GM12892 (cell line): ENCODE data around the gene RAB3GAP2.

Experiments used
- DNase-seq: peaks from one replicate; pipeline ENCODE4 v3.0.0; 2011; ENCODE audit not compliant: insufficient read length
- FAIRE-seq: peaks from 2 replicates; lab custom pipeline; 2011; peaks lifted over from hg19 to GRCh38; lab: Jason Lieb, UNC
- POLR2A ChIP-seq: IDR thresholded peaks from 2 replicates; pipeline ENCODE4 v1.6.1; 2011; ENCODE audit warnings: low read depth, low read length, control low read depth
- POLR2AphosphoS5 ChIP-seq: IDR thresholded peaks from 2 replicates; pipeline ENCODE4 v1.6.1; 2011; ENCODE audit warnings: low read depth, low read length, control low read depth
- TAF1 ChIP-seq: IDR thresholded peaks from 2 replicates; pipeline ENCODE4 v1.6.1; 2011; ENCODE audit warnings: low read depth, mild to moderate bottlenecking, control low read depth, low read length, borderline replicate concordance

The RAB3GAP2 gene

DNA sequence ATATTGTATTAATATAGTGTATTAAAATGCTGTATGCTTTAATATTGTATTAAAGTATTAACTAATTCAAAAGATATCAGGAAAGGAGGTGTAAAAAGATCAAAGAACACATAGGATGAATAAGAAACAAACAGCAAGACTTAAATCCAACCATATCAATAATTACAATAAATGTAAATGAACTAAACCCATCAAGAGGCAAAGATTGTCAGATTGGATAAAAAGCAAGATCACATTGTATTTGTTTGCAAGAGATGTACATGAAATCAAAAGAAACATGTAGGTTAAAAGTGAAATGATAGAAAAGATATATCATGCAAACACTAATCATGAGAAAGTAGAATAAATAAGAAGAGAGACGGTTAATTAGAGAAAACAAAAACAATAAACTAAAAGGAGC is 34.1 kb upstream of the RAB3GAP2 start:
- DNase-seq (no peak), FAIRE-seq (no peak)
- TF ChIP-seq TAF1 = no peak
- TF ChIP-seq POLR2AphosphoS5 = no peak
- TF ChIP-seq POLR2A = no peak

GRCh38 chr1:220303871-220304270 is 31.6 kb upstream of the RAB3GAP2 start:
- DNase-seq (no peak), FAIRE-seq (no peak)
- no peak for TF ChIP-seq TAF1
- no peak for TF ChIP-seq POLR2A
- no peak for TF ChIP-seq POLR2AphosphoS5

DNA sequence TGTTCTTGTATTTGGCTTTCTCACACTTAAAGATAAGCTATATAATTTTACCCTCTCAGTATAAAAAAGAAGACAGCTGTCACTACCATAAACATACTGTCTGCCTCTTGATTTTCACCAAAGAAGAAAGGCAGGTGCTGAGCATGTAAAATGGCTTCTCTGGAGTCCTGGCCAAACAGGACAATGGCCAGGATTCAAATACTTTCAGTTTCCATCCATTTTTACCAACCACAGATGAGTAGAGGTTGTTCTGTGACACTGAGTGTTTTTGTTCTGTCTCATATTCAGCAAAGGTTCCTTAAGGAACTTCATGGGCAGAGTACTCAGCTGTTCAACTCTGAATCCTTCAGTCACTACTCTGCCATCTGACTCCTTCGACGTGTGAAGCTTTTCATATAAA is 29.4 kb upstream of the RAB3GAP2 start:
- DNase-seq = no peak
- no peak for FAIRE-seq
- TF ChIP-seq POLR2A (no peak), POLR2AphosphoS5 (no peak), TAF1 (no peak)

DNA sequence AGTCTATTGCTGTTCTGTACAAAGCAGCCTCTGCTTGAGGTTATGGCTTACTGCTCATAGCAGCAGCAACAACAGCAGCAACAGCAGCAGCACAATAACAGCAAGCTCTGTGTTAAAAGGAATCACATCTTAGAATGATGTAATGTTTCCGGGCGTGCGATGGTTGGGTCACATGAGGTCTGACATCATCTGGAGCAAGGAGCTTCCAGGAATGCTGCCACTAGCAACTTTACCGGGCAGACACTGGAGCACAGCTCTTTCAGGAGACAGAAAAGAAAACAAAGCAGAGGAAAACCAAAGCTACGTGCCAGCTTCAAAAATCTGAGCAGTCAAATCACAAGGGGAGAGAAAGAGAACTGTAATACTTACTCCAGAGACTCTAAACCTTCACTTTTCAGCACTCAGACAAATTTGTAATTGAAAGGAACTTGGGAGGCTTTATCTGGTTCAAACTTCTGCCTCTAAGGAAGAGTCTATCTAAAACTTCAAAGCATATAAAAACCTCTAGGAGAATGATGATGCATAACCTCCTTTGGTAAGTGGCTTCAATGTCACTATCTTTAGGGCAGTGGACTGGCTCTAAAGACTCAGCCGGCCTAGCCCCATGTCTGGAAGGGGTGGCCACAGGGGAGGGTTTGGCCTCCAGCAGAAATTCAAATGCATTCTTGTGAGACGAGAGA is 28.3 kb upstream of the RAB3GAP2 start:
- FAIRE-seq (no peak), DNase-seq (no peak)
- no peak for TF ChIP-seq POLR2A
- TF ChIP-seq POLR2AphosphoS5 = no peak
- TF ChIP-seq TAF1 = no peak

GRCh38 chr1:220299337-220299736 is 27.1 kb upstream of the RAB3GAP2 start:
- DNase-seq (no peak), FAIRE-seq (no peak)
- TF ChIP-seq POLR2AphosphoS5 (no peak), POLR2A (no peak), TAF1 (no peak)

GRCh38 chr1:220298470-220299205 is 26.4 kb upstream of the RAB3GAP2 start:
- FAIRE-seq = no peak
- no peak for TF ChIP-seq POLR2A
- DNase-seq = no peak

- TF ChIP-seq POLR2AphosphoS5 (no peak), TAF1 (no peak), POLR2A (no peak)
- DNase-seq = no peak
- FAIRE-seq = no peak
These were observed 24.7 kb upstream of the RAB3GAP2 start for GRCh38 chr1:220296981-220297380.

DNA sequence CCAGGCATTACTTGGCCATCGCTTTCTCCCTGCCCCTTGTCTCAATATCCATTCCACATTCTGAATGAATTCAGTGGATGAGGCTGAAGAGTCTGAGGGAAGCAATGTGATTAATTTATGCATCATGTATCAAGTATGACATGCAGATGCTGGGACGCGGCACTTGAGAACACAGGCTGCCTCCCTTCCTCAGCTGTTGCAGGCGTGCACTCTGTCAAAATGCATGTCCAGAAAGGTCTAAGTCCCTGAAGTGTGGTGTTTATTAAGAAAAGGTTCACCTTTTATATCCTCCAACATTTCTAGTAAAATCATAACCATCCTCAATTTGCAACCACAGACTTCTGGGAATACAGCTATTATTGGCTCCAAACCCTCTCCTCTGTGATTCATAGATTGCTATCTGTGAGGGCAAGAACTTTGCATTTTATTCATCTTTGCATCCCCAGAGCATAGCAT is 22.6 kb upstream of the RAB3GAP2 start:
- DNase-seq (no peak), FAIRE-seq (no peak)

GRCh38 chr1:220291580-220291979 is 19.3 kb upstream of the RAB3GAP2 start:
- DNase-seq (no peak), FAIRE-seq (peak; percentile 64)
- no peak for TF ChIP-seq TAF1
- no peak for TF ChIP-seq POLR2A
- no peak for TF ChIP-seq POLR2AphosphoS5

More for the DNA sequence above, 22.6 kb upstream of the RAB3GAP2 start:
- TF ChIP-seq TAF1 = no peak
- no peak for TF ChIP-seq POLR2AphosphoS5
- no peak for TF ChIP-seq POLR2A

DNA sequence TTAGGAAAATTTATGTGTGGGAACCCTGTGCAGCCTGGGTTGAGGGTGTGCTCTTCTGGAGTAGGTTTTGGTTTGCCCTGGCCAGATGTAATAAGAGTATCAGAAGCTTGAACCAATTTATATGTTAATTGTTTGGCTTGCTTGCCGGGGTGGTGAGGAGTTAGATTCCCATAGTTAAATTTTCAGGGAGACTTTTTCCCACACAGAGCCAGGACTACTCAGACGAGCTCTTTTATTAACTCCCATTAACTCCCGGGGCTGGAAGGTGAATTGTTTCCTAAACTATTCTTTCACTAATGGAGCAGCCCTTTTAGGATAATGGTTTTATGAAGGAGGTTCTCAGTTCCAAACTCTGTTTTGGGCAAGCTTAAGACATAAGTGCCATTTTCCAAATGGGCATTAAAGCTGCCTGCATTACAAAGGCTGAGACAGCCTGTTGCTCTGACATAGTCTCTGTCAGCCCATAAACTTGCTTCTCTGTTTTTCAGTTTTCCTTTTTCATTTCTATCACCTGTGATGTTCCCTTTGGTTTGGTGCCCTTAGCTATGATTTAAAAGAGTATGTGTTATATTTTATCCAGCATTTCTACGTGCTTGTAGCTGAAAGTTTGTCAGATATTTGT is 18.0 kb upstream of the RAB3GAP2 start:
- no peak for DNase-seq
- no peak for FAIRE-seq
- no peak for TF ChIP-seq TAF1
- TF ChIP-seq POLR2A = no peak
- no peak for TF ChIP-seq POLR2AphosphoS5

DNA sequence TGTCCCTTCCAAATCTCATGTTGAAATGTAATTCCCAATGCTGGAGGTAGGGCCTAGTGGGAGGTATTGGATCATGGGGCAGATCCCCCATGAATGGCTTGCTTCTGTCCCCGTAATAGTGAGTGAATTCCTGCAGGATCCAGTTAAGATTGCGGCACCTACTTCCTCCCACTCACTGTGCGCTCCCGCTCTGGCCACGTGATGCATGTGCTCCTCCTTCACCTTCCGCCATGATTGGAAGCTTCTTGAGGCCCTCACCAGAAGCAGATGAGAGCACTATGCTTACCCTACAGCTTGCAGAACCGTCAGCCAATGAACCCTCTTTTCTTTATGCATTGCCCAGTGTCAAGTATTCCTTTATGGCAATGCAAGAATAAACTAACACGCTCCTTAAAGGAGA is 14.9 kb upstream of the RAB3GAP2 start:
- no peak for FAIRE-seq
- no peak for DNase-seq
- TF ChIP-seq POLR2A (no peak), POLR2AphosphoS5 (no peak)

- TF ChIP-seq TAF1 (no peak), POLR2AphosphoS5 (no peak), POLR2A (no peak)
- FAIRE-seq (no peak), DNase-seq (no peak)
These were observed 11.4 kb upstream of the RAB3GAP2 start for GRCh38 chr1:220283625-220284024.
